ENCODE measurements around the gene DVL2.

DNA sequence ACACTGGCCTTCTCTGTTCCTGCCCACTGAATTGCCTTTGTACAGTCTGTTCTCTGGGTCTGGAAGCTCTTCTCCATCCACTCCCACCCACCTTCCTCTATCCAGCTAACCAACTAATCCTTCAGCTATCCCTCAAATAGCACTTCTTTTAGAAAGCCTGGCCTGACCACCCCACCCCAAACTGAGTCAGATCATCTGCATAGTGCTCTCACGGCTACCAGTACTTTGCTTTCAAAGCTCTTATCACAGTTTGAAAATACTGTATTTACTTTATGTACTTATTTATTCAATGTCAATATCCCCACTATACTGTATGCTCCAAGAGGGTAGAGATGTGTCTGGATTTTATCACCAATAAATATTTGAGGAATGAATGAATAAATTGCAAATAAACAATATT lies 32.5 kb upstream of the DVL2 start:
- TF ChIP-seq YY1 (IDR thresholded peaks at IDR 0.05; ENCODE audit: insufficient read depth, insufficient read length) (no peak), SUZ12 (IDR thresholded peaks at IDR 0.05; ENCODE audit: extremely low read depth, insufficient read depth, insufficient read length) (no peak)
